Endothelial cell of umbilical vein (primary cell): ENCODE data around the gene CELA1. TPM values are rescaled to one million over a fixed set of nuclear protein-coding genes. Genes with fewer than 3 reads are reported as not detected.

ENCODE experiments used
- BruUV-seq: library from RNA; stranded (reverse); fragments of 400-500 nt; replicated peaks from 2 replicates; lab custom pipeline; 2021; lab: Mats Ljungman, UMichigan
- CTCF ChIA-PET: fragments of 300-600, 350-600 bp; sonication (Branson Sonifier 250); formaldehyde crosslinking; loops from one replicate; lab custom pipeline; 2021; ENCODE audit warnings: antibody characterized with exemption, inconsistent platforms; lab: Charles Lee
- POLR2A ChIA-PET: fragments of 300-600, 350-600 bp; sonication (Branson Sonifier 250); formaldehyde crosslinking; loops from one replicate; lab custom pipeline; 2021; ENCODE audit warnings: antibody characterized with exemption, inconsistent platforms; lab: Charles Lee
- DNase-seq: peaks from one replicate; pipeline ENCODE4 v3.0.0-alpha.2; 2011; ENCODE audit warnings: low read depth, low spot score
- FAIRE-seq: peaks from 2 replicates; lab custom pipeline; 2011; peaks lifted over from hg19 to GRCh38; lab: Jason Lieb, UNC
- H2AFZ ChIP-seq: 2 replicates; pipeline ENCODE4 v1.6.0; 2012; ENCODE audit warnings: low read depth, low read length, control low read depth, inconsistent platforms
- H3K27ac ChIP-seq: 2 replicates; pipeline ENCODE4 v1.5.1; 2011; ENCODE audit warnings: low read depth, mild to moderate bottlenecking, control low read depth, low read length, moderate library complexity; ENCODE audit not compliant: insufficient read depth
- H3K27me3 ChIP-seq, 2 experiments: 2 replicates each; pipeline versions ENCODE4 v1.6.0 to v1.6.1; 2011; ENCODE audit warnings: low read length in 2 of 2, mixed read lengths in 1 of 2; ENCODE audit not compliant: control insufficient read depth in 2 of 2, insufficient read depth in 2 of 2
- H3K36me3 ChIP-seq, 2 experiments: 2 replicates in 1 of 2; 3 replicates in 1 of 2; pipeline ENCODE4 v1.5.1; 2011; ENCODE audit warnings: low read length in 2 of 2, mild to moderate bottlenecking in 1 of 2, moderate library complexity in 1 of 2; ENCODE audit not compliant: control insufficient read depth in 2 of 2, insufficient read depth in 2 of 2; ENCODE audit errors: extremely low read depth in 1 of 2
- H3K4me1 ChIP-seq: 3 replicates; pipeline ENCODE4 v1.5.1; 2011; ENCODE audit warnings: mild to moderate bottlenecking, low read length; ENCODE audit not compliant: control insufficient read depth, insufficient read depth; ENCODE audit errors: extremely low read depth
- H3K4me2 ChIP-seq: 2 replicates; pipeline ENCODE4 v1.6.1; 2011; ENCODE audit warnings: low read length, control low read depth, mixed read lengths; ENCODE audit not compliant: insufficient read depth
- H3K4me3 ChIP-seq, 3 experiments: fragments of 200-600 bp in 1 of 3; sonication (generic), shearing (Covaris generic) in 1 of 3; replicated peaks in 1 of 3; 2 replicates each; pipeline ENCODE4 v1.5.1; 2011 to 2016; ENCODE audit warnings: control low read depth in 3 of 3, low read length in 3 of 3, mild to moderate bottlenecking in 2 of 3, inconsistent platforms in 1 of 3, low read depth in 1 of 3, moderate library complexity in 1 of 3; ENCODE audit not compliant: insufficient read depth in 1 of 3
- H3K79me2 ChIP-seq: 2 replicates; pipeline ENCODE4 v1.6.0; 2012; ENCODE audit warnings: low read length, inconsistent platforms; ENCODE audit not compliant: control insufficient read depth, insufficient read depth
- H3K9ac ChIP-seq: replicated peaks from 2 replicates; pipeline ENCODE3; 2011; ENCODE audit warnings: low read length, control low read depth; ENCODE audit not compliant: insufficient read depth; ENCODE audit errors: extremely low read depth
- H3K9me1 ChIP-seq: replicated peaks from 3 replicates; pipeline ENCODE4 v1.6.0; 2011; ENCODE audit warnings: mild to moderate bottlenecking, low read length; ENCODE audit not compliant: control insufficient read depth, insufficient read depth; ENCODE audit errors: extremely low read depth
- H3K9me3 ChIP-seq: replicated peaks from 2 replicates; pipeline ENCODE4 v1.5.1; 2012; ENCODE audit warnings: low read length, inconsistent platforms; ENCODE audit not compliant: control insufficient read depth, insufficient read depth
- H4K20me1 ChIP-seq: replicated peaks from 2 replicates; pipeline ENCODE3; 2011; ENCODE audit warnings: mild to moderate bottlenecking, low read length; ENCODE audit not compliant: control insufficient read depth, insufficient read depth; ENCODE audit errors: extremely low read depth
- EZH2 ChIP-seq: IDR thresholded peaks from 2 replicates; pipeline ENCODE4 v1.6.1; 2012; ENCODE audit warnings: borderline replicate concordance, low read depth, mild to moderate bottlenecking, moderate library complexity, low read length, inconsistent platforms; ENCODE audit not compliant: severe bottlenecking
- FOS ChIP-seq: IDR thresholded peaks from 2 replicates; pipeline ENCODE4 v1.6.1; 2011; ENCODE audit warnings: mild to moderate bottlenecking, low read length, moderate library complexity, borderline replicate concordance; ENCODE audit not compliant: insufficient read depth
- GATA2 ChIP-seq: IDR thresholded peaks from 2 replicates; pipeline ENCODE4 v1.7.0; 2011; ENCODE audit warnings: low read depth, mild to moderate bottlenecking, moderate library complexity, mixed read lengths, low read length; ENCODE audit not compliant: insufficient read length, insufficient read depth
- JUN ChIP-seq: IDR thresholded peaks from 2 replicates; pipeline ENCODE4 v1.6.1; 2011; ENCODE audit warnings: borderline replicate concordance, low read depth; ENCODE audit not compliant: insufficient read length, insufficient read depth
- MYC ChIP-seq: IDR thresholded peaks from one replicate; pipeline ENCODE4 v1.6.1; 2011; ENCODE audit warnings: mild to moderate bottlenecking, low read depth, low read length
- POLR2A ChIP-seq: IDR thresholded peaks from 2 replicates; pipeline ENCODE4 v1.6.1; 2012; ENCODE audit warnings: low read depth, mild to moderate bottlenecking, control low read depth, low read length
- POLR2AphosphoS5 ChIP-seq: IDR thresholded peaks from 2 replicates; pipeline ENCODE4 v1.6.1; 2012; ENCODE audit warnings: low read depth, mild to moderate bottlenecking, control low read depth, low read length, moderate library complexity; ENCODE audit not compliant: insufficient read depth
- dilution Hi-C: fragments of 300-500 bp; cut with MboI; formaldehyde crosslinking; loops from one replicate; pipeline ENCODE4 v1.15.0; 2019; ENCODE audit warnings: low sequenced_read_pairs; ENCODE audit not compliant: extremely low pct_ligation_motif_present
- intact Hi-C: fragments of 100-400 bp; cut with micrococcal nuclease; formaldehyde crosslinking; loops from one replicate; pipeline ENCODE4 v1.10.0; 2022
- polyA plus RNA-seq, 4 experiments: library from polyadenylated mRNA; depleted of rRNA in 3 of 4; stranded (reverse) in 3 of 4; unstranded in 1 of 4; fragments of >200 nt; gene quantifications; 2 replicates each; pipeline versions ENCODE4 v1.2.1 to v1.2.3, GENCODE V29; 2011 to 2012; ENCODE audit warnings: missing spikeins in 1 of 4
- total RNA-seq: library from RNA; stranded (reverse); gene quantifications from 2 replicates; pipeline ENCODE4 v1.2.3, GENCODE V29; 2021
- TF ChIP-seq, protein P1 (sequence below): IDR thresholded peaks from 2 replicates; pipeline ENCODE4 v1.6.1; 2011; ENCODE audit not compliant: insufficient read depth, insufficient read length
- TF ChIP-seq, protein P2 (sequence below), 2 donors: IDR thresholded peaks; 1 replicate in 1 of 2; 2 replicates in 1 of 2; pipeline ENCODE4 v1.5.1; 2011; ENCODE audit warnings: low read length in 2 of 2, mild to moderate bottlenecking in 2 of 2, moderate library complexity in 2 of 2, control low read depth in 1 of 2, inconsistent platforms in 1 of 2, low read depth in 1 of 2; ENCODE audit not compliant: insufficient read depth in 1 of 2; ENCODE audit errors: extremely low read depth in 1 of 2

CELA1 gene
- total and polyA plus RNA-seq, 2 donors (not counting 3 experiments of a cell fraction or from before 2014, with no cell fraction given) = not detected

DNA sequence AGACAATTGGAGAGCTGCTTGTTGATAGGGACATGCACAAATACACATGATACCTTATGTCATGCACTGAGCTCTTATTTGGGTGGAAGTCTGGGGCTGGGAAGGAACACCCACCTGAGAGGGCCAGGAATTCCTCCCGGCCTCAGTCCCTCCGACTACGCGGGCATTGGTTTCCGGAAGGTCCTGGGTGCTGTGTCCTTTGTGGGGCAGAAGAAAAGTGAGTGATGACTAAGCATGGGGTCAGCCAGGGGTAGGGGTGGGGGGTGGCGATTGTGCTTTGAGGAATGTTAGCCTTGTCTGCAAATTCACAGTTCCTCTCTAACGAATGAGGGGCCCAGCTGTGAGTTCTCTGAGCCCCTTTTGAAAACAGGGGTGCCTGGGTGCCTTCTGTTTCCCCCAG is 798 bp downstream of the CELA1 start:
- POLR2A ChIA-PET = interaction anchor here (0.8 kb wide), 1 partner anchor 263 kb away, joined by 8 read pairs; the partner anchor contains the start of gene CSRNP2
- no peaks in the 10 kb centered on the region for H3K9me3 ChIP-seq
- H4K20me1 ChIP-seq = no peaks in the 10 kb centered on the region
- intact Hi-C loops (no loop called here), dilution Hi-C loops (no loop called here)
- no peaks in the 10 kb centered on the region for H3K79me2 ChIP-seq
- CTCF ChIA-PET = interaction anchor here (1.0 to 1.6 kb wide), 3 partner anchors 26 to 478 kb away, joined by 3 to 5 read pairs (median 4); partner anchors contain the start of gene POU6F1
- H3K4me3 ChIP-seq = no peak overlapping the region
- no peaks in the 10 kb centered on the region for H3K4me1 ChIP-seq
- BruUV-seq = no TSS peak
- H3K27me3 ChIP-seq = no peaks in the 10 kb centered on the region
- H2AFZ ChIP-seq = no peak overlapping the region
- H3K9ac ChIP-seq = no peak overlapping the region
- no peak overlapping the region for H3K4me2 ChIP-seq
- DNase-seq (no peak), FAIRE-seq (no peak)
- no peak overlapping the region for H3K27ac ChIP-seq
- H3K36me3 ChIP-seq = no peaks in the 10 kb centered on the region
- no peaks in the 10 kb centered on the region for H3K9me1 ChIP-seq
- TF ChIP-seq, protein P1, sequence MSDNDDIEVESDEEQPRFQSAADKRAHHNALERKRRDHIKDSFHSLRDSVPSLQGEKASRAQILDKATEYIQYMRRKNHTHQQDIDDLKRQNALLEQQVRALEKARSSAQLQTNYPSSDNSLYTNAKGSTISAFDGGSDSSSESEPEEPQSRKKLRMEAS = no peak
- TF ChIP-seq POLR2AphosphoS5 (no peak), JUN (no peak), MYC (no peak), GATA2 (no peak), FOS (no peak), POLR2A (no peak), EZH2 (no peak)
- TF ChIP-seq, protein P2, sequence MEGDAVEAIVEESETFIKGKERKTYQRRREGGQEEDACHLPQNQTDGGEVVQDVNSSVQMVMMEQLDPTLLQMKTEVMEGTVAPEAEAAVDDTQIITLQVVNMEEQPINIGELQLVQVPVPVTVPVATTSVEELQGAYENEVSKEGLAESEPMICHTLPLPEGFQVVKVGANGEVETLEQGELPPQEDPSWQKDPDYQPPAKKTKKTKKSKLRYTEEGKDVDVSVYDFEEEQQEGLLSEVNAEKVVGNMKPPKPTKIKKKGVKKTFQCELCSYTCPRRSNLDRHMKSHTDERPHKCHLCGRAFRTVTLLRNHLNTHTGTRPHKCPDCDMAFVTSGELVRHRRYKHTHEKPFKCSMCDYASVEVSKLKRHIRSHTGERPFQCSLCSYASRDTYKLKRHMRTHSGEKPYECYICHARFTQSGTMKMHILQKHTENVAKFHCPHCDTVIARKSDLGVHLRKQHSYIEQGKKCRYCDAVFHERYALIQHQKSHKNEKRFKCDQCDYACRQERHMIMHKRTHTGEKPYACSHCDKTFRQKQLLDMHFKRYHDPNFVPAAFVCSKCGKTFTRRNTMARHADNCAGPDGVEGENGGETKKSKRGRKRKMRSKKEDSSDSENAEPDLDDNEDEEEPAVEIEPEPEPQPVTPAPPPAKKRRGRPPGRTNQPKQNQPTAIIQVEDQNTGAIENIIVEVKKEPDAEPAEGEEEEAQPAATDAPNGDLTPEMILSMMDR (IDR thresholded peaks at IDR 0.05; ENCODE audit: extremely low read depth in 1 of 2, insufficient read depth in 1 of 2, low read depth in 1 of 2, low read length in 2 of 2) = no peak
